ENCODE measurements around the gene GPR42. TPM values are rescaled to one million over a fixed set of nuclear protein-coding genes. Genes with fewer than 3 reads are reported as not detected.
"Not testable (repeated sequence)": the region's sequence is repeated elsewhere in the genome, so short reads cannot be mapped to it uniquely, and the experiment has no call there.

The GPR42 gene
- total and polyA plus RNA-seq, 5 donors from 2014 or later = not detected

DNA sequence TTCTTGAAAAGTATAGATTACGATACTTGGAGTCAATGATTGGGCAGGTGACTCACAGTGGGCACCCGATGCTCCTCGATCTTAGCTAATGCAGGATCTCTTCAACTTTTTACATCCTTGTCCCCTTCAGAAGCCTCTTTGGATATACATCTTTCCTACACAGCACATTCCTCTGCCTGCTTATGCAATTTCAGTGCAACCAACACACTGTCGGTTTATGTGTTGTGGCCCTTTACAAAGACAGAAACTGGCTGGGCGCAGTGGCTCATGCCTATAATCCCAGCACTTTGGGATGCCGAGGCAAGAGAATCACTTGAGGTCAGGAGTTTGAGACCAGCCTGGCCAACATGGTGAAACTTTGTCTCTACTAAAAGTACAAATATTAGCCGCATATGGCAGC is 2.6 kb downstream of the GPR42 start:
- peaks cover 0 to 3% of the 10 kb centered on the region in 2 experiments for H3K9me3 ChIP-seq (ENCODE audit: control insufficient read depth in 2 of 2, low read length in 2 of 2)
- H3K27me3 ChIP-seq (ENCODE audit: control insufficient read depth, insufficient read depth, low read length) = no peaks in the 10 kb centered on the region
- Mint-ChIP-seq H3K9me3 (no peaks in the 10 kb centered on the region), H3K4me3 (no peak overlapping the region), H3K27ac (no peak overlapping the region), H3K36me3 (no peaks in the 10 kb centered on the region), H3K4me1 (peaks cover 0 to 2% (median 0%) of the 10 kb centered on the region in 4 donors), H3K27me3 (peaks cover 11% of the 10 kb centered on the region)
- DNase-seq = no peak
- no peak overlapping the region for H3K27ac ChIP-seq (ENCODE audit: insufficient read depth, low read length, poor library complexity, severe bottlenecking)
- no peak for ATAC-seq (ENCODE audit: low read depth in 2 of 2)
- no peak overlapping the region for H3K4me3 ChIP-seq (ENCODE audit: low read depth, low read length)
- no peaks in the 10 kb centered on the region for H3K36me3 ChIP-seq (ENCODE audit: control insufficient read depth, insufficient read depth, low read length)
- H3K4me1 ChIP-seq (ENCODE audit: control insufficient read depth, insufficient read depth, low read length, poor library complexity, severe bottlenecking) = no peaks in the 10 kb centered on the region

DNA sequence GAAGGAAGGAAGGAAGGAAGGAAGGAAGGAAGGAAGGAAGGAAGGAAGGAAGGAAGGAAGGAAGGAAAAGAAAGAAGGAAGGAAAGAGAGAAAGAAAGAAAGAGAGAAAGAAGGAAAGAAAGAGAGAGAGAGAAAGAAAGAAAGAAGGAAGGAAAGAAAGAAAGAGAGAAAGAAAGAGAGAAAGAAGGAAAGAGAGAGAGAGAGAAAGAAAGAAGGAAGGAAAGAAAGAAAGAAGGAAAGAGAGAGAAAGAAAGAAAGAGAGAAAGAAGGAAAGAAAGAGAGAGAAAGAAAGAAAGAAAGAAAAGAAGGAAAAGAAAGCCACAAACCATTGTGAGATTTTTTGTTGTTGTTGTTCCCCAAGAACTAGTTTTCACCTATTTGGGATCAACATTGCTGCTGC is 3.2 kb downstream of the GPR42 start:
- H3K27ac Mint-ChIP-seq = peak overlapping the region in 1 of 3 donors; percentile 42
- not testable (repeated sequence) for H3K4me1 ChIP-seq (ENCODE audit: control insufficient read depth, insufficient read depth, low read length, poor library complexity, severe bottlenecking); H3K27ac ChIP-seq (ENCODE audit: insufficient read depth, low read length, poor library complexity, severe bottlenecking); H3K4me3 Mint-ChIP-seq; H3K36me3 ChIP-seq (ENCODE audit: control insufficient read depth, insufficient read depth, low read length); H3K4me3 ChIP-seq (ENCODE audit: low read depth, low read length); H3K36me3 Mint-ChIP-seq; ATAC-seq (ENCODE audit: low read depth in 2 of 2); DNase-seq; H3K27me3 ChIP-seq (ENCODE audit: control insufficient read depth, insufficient read depth, low read length); H3K9me3 ChIP-seq (ENCODE audit: control insufficient read depth in 2 of 2, low read length in 2 of 2); H3K9me3 Mint-ChIP-seq; H3K4me1 Mint-ChIP-seq
- H3K27me3 Mint-ChIP-seq = peaks cover 15% of the 10 kb centered on the region

DNA sequence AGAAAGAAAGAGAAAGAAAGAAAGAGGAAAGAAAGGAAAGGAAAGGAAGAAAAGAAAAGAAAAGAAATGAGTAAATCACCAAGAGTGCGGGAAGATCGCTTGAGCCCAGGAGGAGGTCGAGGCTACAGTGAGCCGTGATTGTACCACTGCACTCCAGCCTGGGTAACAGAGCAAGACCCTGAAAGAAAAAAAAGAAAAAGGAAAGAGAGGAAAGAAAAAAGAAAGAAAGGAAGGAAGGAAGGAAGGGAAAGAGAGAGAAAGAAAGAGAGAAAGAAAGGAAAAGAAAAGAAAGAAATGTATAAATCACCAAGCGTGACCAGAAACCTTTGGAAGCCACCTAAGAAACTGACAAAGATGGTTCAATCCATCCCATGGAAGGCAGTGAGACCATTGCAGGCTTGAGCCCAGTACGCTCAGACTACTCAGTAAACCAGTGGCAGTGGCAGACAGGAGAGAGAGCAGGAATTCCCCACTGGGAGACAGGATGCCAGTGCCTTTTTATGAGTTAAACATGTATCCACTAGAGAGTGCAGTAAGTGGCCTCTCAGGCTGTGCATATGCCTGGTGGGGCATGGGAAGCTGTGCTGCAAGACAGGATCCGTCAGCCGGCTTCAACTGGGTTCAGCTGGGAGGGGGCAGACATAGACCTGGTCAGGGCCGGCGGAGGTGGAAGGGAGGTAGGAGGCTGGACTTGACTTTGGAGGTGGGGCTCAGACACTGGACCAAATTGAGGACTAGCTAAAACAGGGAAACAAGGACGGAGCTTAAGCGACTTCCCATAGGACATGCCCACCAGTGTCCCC is 4.8 kb downstream of the GPR42 start:
- H3K4me1 Mint-ChIP-seq = peaks cover 0 to 2% (median 0%) of the 10 kb centered on the region in 4 donors

GRCh38 chr19:35377656-35378055 is 6.8 kb downstream of the GPR42 start:
- Mint-ChIP-seq H3K9me3 (peaks cover 0 to 7% (median 0%) of the 10 kb centered on the region in 7 donors), H3K27ac (no peak overlapping the region), H3K27me3 (peaks cover 19% of the 10 kb centered on the region), H3K4me1 (peaks cover 0 to 2% (median 0%) of the 10 kb centered on the region in 4 donors), H3K4me3 (no peak overlapping the region), H3K36me3 (no peaks in the 10 kb centered on the region)
- H3K27ac ChIP-seq (ENCODE audit: insufficient read depth, low read length, poor library complexity, severe bottlenecking) = no peak overlapping the region
- DNase-seq = no peak
- no peaks in the 10 kb centered on the region for H3K4me1 ChIP-seq (ENCODE audit: control insufficient read depth, insufficient read depth, low read length, poor library complexity, severe bottlenecking)
- no peak overlapping the region for H3K4me3 ChIP-seq (ENCODE audit: low read depth, low read length)
- peaks cover 0 to 4% of the 10 kb centered on the region in 2 experiments for H3K9me3 ChIP-seq (ENCODE audit: control insufficient read depth in 2 of 2, low read length in 2 of 2)
- no peak for ATAC-seq (ENCODE audit: low read depth in 2 of 2)
- H3K27me3 ChIP-seq (ENCODE audit: control insufficient read depth, insufficient read depth, low read length) = peaks cover 4% of the 10 kb centered on the region
- H3K36me3 ChIP-seq (ENCODE audit: control insufficient read depth, insufficient read depth, low read length) = no peaks in the 10 kb centered on the region

More for the DNA sequence above, 4.8 kb downstream of the GPR42 start:
- no peak for ATAC-seq (ENCODE audit: low read depth in 2 of 2)
- Histone ChIP-seq H3K27me3 (ENCODE audit: control insufficient read depth, insufficient read depth, low read length) (no peaks in the 10 kb centered on the region), H3K9me3 (ENCODE audit: control insufficient read depth in 2 of 2, low read length in 2 of 2) (peaks cover 0 to 4% of the 10 kb centered on the region in 2 experiments), H3K4me3 (ENCODE audit: low read depth, low read length) (no peak overlapping the region), H3K36me3 (ENCODE audit: control insufficient read depth, insufficient read depth, low read length) (no peaks in the 10 kb centered on the region), H3K4me1 (ENCODE audit: control insufficient read depth, insufficient read depth, low read length, poor library complexity, severe bottlenecking) (no peaks in the 10 kb centered on the region), H3K27ac (ENCODE audit: insufficient read depth, low read length, poor library complexity, severe bottlenecking) (no peak overlapping the region)
- Mint-ChIP-seq H3K36me3 (no peaks in the 10 kb centered on the region), H3K4me3 (no peak overlapping the region), H3K27ac (no peak overlapping the region), H3K9me3 (peaks cover 0 to 5% (median 0%) of the 10 kb centered on the region in 7 donors), H3K27me3 (peaks cover 19% of the 10 kb centered on the region)
- DNase-seq = no peak

DNA sequence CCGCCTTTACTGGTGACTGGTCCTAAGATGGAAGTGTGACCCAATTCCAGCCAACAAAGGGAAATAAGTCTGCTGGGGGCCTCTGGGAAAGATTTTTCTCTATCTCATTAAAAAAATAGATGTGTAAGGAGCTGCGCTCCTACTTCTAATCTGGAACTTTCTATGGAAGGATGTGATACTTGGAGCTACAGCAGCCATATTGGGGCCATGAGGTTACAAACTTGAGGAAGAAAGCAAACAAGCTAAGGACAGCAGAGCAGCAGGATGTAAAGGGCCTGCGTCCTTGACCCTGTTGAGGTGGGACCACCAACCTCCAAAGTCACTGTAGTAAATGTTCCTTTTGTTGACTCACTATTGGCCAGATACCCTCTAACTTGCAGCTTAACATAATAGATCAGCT is 7.5 kb downstream of the GPR42 start:
- H3K27me3 ChIP-seq (ENCODE audit: control insufficient read depth, insufficient read depth, low read length) = peaks cover 4% of the 10 kb centered on the region
- H3K27ac Mint-ChIP-seq = no peak overlapping the region
- no peak overlapping the region for H3K4me3 Mint-ChIP-seq
- no peak for ATAC-seq (ENCODE audit: low read depth in 2 of 2)
- H3K9me3 ChIP-seq (ENCODE audit: control insufficient read depth in 2 of 2, low read length in 2 of 2) = peaks cover 0 to 4% of the 10 kb centered on the region in 2 experiments
- H3K27me3 Mint-ChIP-seq = peaks cover 22% of the 10 kb centered on the region
- peaks cover 0 to 2% (median 0%) of the 10 kb centered on the region in 4 donors for H3K4me1 Mint-ChIP-seq
- no peak overlapping the region for H3K27ac ChIP-seq (ENCODE audit: insufficient read depth, low read length, poor library complexity, severe bottlenecking)
- H3K9me3 Mint-ChIP-seq = peaks cover 0 to 7% (median 0%) of the 10 kb centered on the region in 7 donors
- DNase-seq = no peak
- no peaks in the 10 kb centered on the region for H3K36me3 ChIP-seq (ENCODE audit: control insufficient read depth, insufficient read depth, low read length)
- no peaks in the 10 kb centered on the region for H3K4me1 ChIP-seq (ENCODE audit: control insufficient read depth, insufficient read depth, low read length, poor library complexity, severe bottlenecking)
- no peak overlapping the region for H3K4me3 ChIP-seq (ENCODE audit: low read depth, low read length)
- H3K36me3 Mint-ChIP-seq = no peaks in the 10 kb centered on the region

- not testable (repeated sequence) for DNase-seq; H3K4me1 ChIP-seq (ENCODE audit: control insufficient read depth, insufficient read depth, low read length, poor library complexity, severe bottlenecking); H3K36me3 Mint-ChIP-seq; H3K4me3 Mint-ChIP-seq; H3K27ac Mint-ChIP-seq; H3K27me3 ChIP-seq (ENCODE audit: control insufficient read depth, insufficient read depth, low read length); H3K9me3 ChIP-seq (ENCODE audit: control insufficient read depth in 2 of 2, low read length in 2 of 2); H3K9me3 Mint-ChIP-seq; H3K36me3 ChIP-seq (ENCODE audit: control insufficient read depth, insufficient read depth, low read length); ATAC-seq (ENCODE audit: low read depth in 2 of 2); H3K4me1 Mint-ChIP-seq; H3K27ac ChIP-seq (ENCODE audit: insufficient read depth, low read length, poor library complexity, severe bottlenecking); H3K4me3 ChIP-seq (ENCODE audit: low read depth, low read length)
- peaks cover 28% of the 10 kb centered on the region for H3K27me3 Mint-ChIP-seq
These were observed 8.7 kb downstream of the GPR42 start for GRCh38 chr19:35379545-35379944.

DNA sequence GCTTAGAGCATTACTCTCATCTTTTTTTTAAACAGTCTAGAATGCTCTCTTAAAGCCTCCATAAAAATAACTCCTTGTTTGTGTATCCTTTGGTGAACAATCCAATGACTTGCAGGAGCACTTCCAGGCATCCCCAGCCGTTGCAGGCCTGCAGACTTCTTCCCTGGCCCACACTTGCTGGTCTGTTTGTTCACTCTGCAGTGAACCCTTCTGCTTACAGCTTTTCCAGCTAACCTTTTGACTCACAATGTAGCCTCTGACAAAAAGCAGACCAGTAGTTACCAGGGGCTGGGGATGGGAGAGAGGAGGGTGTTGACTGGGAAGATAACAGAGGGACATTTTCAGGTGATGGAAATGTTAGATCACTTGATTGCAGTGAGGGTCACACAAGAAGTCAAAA is 9.1 kb downstream of the GPR42 start:
- H3K36me3 ChIP-seq (ENCODE audit: control insufficient read depth, insufficient read depth, low read length) = no peaks in the 10 kb centered on the region
- H3K36me3 Mint-ChIP-seq = no peaks in the 10 kb centered on the region
- peaks cover 0 to 2% (median 0%) of the 10 kb centered on the region in 4 donors for H3K4me1 Mint-ChIP-seq
- no peak overlapping the region for H3K4me3 ChIP-seq (ENCODE audit: low read depth, low read length)
- H3K9me3 Mint-ChIP-seq = peaks cover 0 to 10% (median 0%) of the 10 kb centered on the region in 7 donors
- no peak overlapping the region for H3K27ac Mint-ChIP-seq
- peaks cover 0 to 4% of the 10 kb centered on the region in 2 experiments for H3K9me3 ChIP-seq (ENCODE audit: control insufficient read depth in 2 of 2, low read length in 2 of 2)
- H3K4me1 ChIP-seq (ENCODE audit: control insufficient read depth, insufficient read depth, low read length, poor library complexity, severe bottlenecking) = no peaks in the 10 kb centered on the region
- H3K4me3 Mint-ChIP-seq = no peak overlapping the region
- H3K27me3 Mint-ChIP-seq = peaks cover 25% of the 10 kb centered on the region
- DNase-seq = no peak
- H3K27ac ChIP-seq (ENCODE audit: insufficient read depth, low read length, poor library complexity, severe bottlenecking) = no peak overlapping the region
- ATAC-seq (ENCODE audit: low read depth in 2 of 2) = no peak
- H3K27me3 ChIP-seq (ENCODE audit: control insufficient read depth, insufficient read depth, low read length) = peaks cover 7% of the 10 kb centered on the region
